Uterus (tissue), 2 donors: ENCODE results near the gene THEMIS2.

Experiments used
- CTCF ChIP-seq, 4 experiments: fragments of 200-600 bp in 2 of 4; fragments of 450-650 bp in 2 of 4; sonication (generic) in 2 of 4; IDR thresholded peaks; one replicate each; pipeline ENCODE4 v1.5.1; 2016 to 2019; ENCODE audit warnings: antibody characterized with exemption in 4 of 4, mild to moderate bottlenecking in 2 of 4, moderate library complexity in 1 of 4
- POLR2A ChIP-seq, 2 donors: fragments of 450-650 bp; IDR thresholded peaks; one replicate each; pipeline ENCODE4 v1.6.1; 2016; ENCODE audit warnings: antibody characterized with exemption in 2 of 2, mild to moderate bottlenecking in 1 of 2, moderate library complexity in 1 of 2

GRCh38 chr1:27835501-27835900 lies 36.8 kb upstream of the THEMIS2 start:
- TF ChIP-seq CTCF (IDR thresholded peaks at IDR 0.05), result no peak
- no peak for TF ChIP-seq POLR2A (IDR thresholded peaks at IDR 0.05)
